K562 treated with DMSO at 1 percent for 48 hours (cell line): Measurements from ENCODE around the gene MAD1L1. TPM values are rescaled to one million over a fixed set of nuclear protein-coding genes. Genes with fewer than 3 reads are reported as not detected.

Experiments used
- total RNA-seq: library from RNA; unstranded; fragments of 300-600 nt; gene quantifications from 2 replicates; pipeline ENCODE4 v1.2.3, GENCODE V29; 2022; ENCODE audit warnings: low replicate concordance; ENCODE audit errors: extremely low read depth

Gene MAD1L1
- not detected in 2 replicates for total RNA-seq

GRCh38 chr7:2232766-2233520 lies at the start of gene MAD1L1:
Gene MAD1L1 (minus strand): TSS chr7:2232945. CDS start chr7:2230133, 2,812 bp downstream.

GRCh38 chr7:2241580-2242540 lies 9.1 kb upstream of the MAD1L1 start, which contains the start of the genes MRM2 and NUDT1:
Gene MRM2 (minus strand): TSS chr7:2242205. CDS start chr7:2242169, 36 bp downstream.
Gene NUDT1 (plus strand): TSS chr7:2242226. CDS start chr7:2244575, 2,349 bp downstream.

Other genes starting within 250 kb of the MAD1L1 start
- gene MRM2, start 9.3 kb upstream of the MAD1L1 start, total RNA-seq: not detected in 2 replicates
- gene NUDT1, start 9.3 kb upstream of the MAD1L1 start, total RNA-seq: not detected in 2 replicates
- gene SNX8, start 81.5 kb upstream of the MAD1L1 start, total RNA-seq: not detected in 2 replicates
- gene EIF3B, start 121.9 kb upstream of the MAD1L1 start, total RNA-seq: not detected in 2 replicates
- gene CHST12, start 170.7 kb upstream of the MAD1L1 start, total RNA-seq: not detected in 2 replicates
- gene GRIFIN, start 243.5 kb upstream of the MAD1L1 start, total RNA-seq: not detected in 2 replicates